Peyer's patch (tissue), 4 donors: ENCODE data around the gene NPLOC4.

Experiments
- CTCF ChIP-seq, 6 experiments: fragments of 450-650 bp in 4 of 6; fragments of 200-600 bp in 2 of 6; sonication (generic) in 1 of 6; IDR thresholded peaks; one replicate each; pipeline ENCODE4 v1.5.1; 2017 to 2019; ENCODE audit warnings: antibody characterized with exemption in 6 of 6, mild to moderate bottlenecking in 3 of 6, moderate library complexity in 1 of 6
- POLR2A ChIP-seq, 2 donors: fragments of 450-650 bp; IDR thresholded peaks; one replicate each; pipeline ENCODE4 v1.5.1; 2017; ENCODE audit warnings: antibody characterized with exemption in 2 of 2, mild to moderate bottlenecking in 2 of 2, moderate library complexity in 2 of 2

- no peak for TF ChIP-seq POLR2A (IDR thresholded peaks at IDR 0.05)
- TF ChIP-seq CTCF (IDR thresholded peaks at IDR 0.05), result no peak
Measured at GRCh38 chr17:81561494-81561885, 75.4 kb downstream of the NPLOC4 start.
